IMR-90 (cell line): Measurements from ENCODE around the gene PAQR4. TPM values are rescaled to one million over a fixed set of nuclear protein-coding genes. Genes with fewer than 3 reads are reported as not detected.
A peak's percentile ranks its signal among the peaks of the same experiment; 100 is the strongest.

Experiments used
- ATAC-seq: fragments of 200-7000 bp; cut with Tn5 transposase; 2 replicates; pipeline ENCODE4 v1.9.1; 2020; ENCODE audit warnings: low read depth, mild to moderate bottlenecking, moderate library complexity
- BruUV-seq: library from RNA; stranded (reverse); fragments of 400-500 nt; replicated peaks from 2 replicates; lab custom pipeline; 2021; lab: Mats Ljungman, UMichigan
- CTCF ChIA-PET: fragments of 300-600 bp; formaldehyde crosslinking; extraction: SDS; loops from one replicate; lab custom pipeline; 2021; ENCODE audit warnings: antibody characterized with exemption; lab: Yijun Ruan, JAX
- POLR2A ChIA-PET: fragments of 300-600 bp; sonication (Branson Sonifier 250); formaldehyde crosslinking; loops from one replicate; lab custom pipeline; 2022; ENCODE audit warnings: antibody characterized with exemption; ENCODE audit not compliant: unreplicated experiment; lab: Charles Lee
- DNase-seq: peaks from one replicate; pipeline ENCODE4 v3.0.0; 2013
- H2AFZ ChIP-seq: replicated peaks from 2 replicates; pipeline ENCODE3; 2013; ENCODE audit warnings: low read length, mild to moderate bottlenecking; ENCODE audit not compliant: poor library complexity
- H2AK5ac ChIP-seq: 2 replicates; pipeline ENCODE4 v1.6.1; 2013; ENCODE audit warnings: low read depth, low read length, inconsistent platforms
- H2AK9ac ChIP-seq: replicated peaks from 2 replicates; pipeline ENCODE3; 2013; ENCODE audit warnings: mild to moderate bottlenecking, low read depth, low read length, moderate library complexity; ENCODE audit not compliant: poor library complexity
- H2BK120ac ChIP-seq: 2 replicates; pipeline ENCODE4 v1.6.1; 2013; ENCODE audit warnings: low read depth, low read length, inconsistent platforms
- H2BK15ac ChIP-seq: 3 replicates; pipeline ENCODE4 v1.6.1; 2013; ENCODE audit warnings: low read depth, low read length, inconsistent platforms
- H2BK20ac ChIP-seq: 2 replicates; pipeline ENCODE4 v1.6.1; 2013; ENCODE audit warnings: low read depth, mild to moderate bottlenecking, inconsistent platforms, low read length, moderate library complexity
- H2BK5ac ChIP-seq: 2 replicates; pipeline ENCODE4 v1.6.1; 2013; ENCODE audit warnings: mild to moderate bottlenecking, low read depth, low read length, inconsistent platforms; ENCODE audit not compliant: poor library complexity, severe bottlenecking
- H3K14ac ChIP-seq: replicated peaks from 2 replicates; pipeline ENCODE4 v1.6.1; 2013; ENCODE audit warnings: low read depth, low read length, inconsistent platforms
- H3K18ac ChIP-seq: 2 replicates; pipeline ENCODE4 v1.6.1; 2013; ENCODE audit warnings: low read depth, low read length, control low read depth
- H3K23ac ChIP-seq: 2 replicates; pipeline ENCODE4 v1.6.1; 2013; ENCODE audit warnings: low read depth, low read length, inconsistent platforms
- H3K27ac ChIP-seq: 2 replicates; pipeline ENCODE4 v1.5.1; 2013; ENCODE audit warnings: mild to moderate bottlenecking, control low read depth, low read length; ENCODE audit not compliant: insufficient read depth
- H3K27me3 ChIP-seq: 2 replicates; pipeline ENCODE4 v1.6.1; 2013; ENCODE audit warnings: low read length; ENCODE audit not compliant: control insufficient read depth, insufficient read depth
- H3K36me3 ChIP-seq: 2 replicates; pipeline ENCODE4 v1.6.1; 2013; ENCODE audit warnings: low read length, mixed read lengths; ENCODE audit not compliant: control insufficient read depth, insufficient read depth
- H3K4ac ChIP-seq: 2 replicates; pipeline ENCODE4 v1.6.1; 2013; ENCODE audit warnings: low read depth, low read length, inconsistent platforms
- H3K4me1 ChIP-seq: 2 replicates; pipeline ENCODE4 v1.6.1; 2013; ENCODE audit warnings: low read length, mixed read lengths; ENCODE audit not compliant: control insufficient read depth, insufficient read depth
- H3K4me2 ChIP-seq: 2 replicates; pipeline ENCODE4 v1.6.1; 2013; ENCODE audit warnings: low read depth, mild to moderate bottlenecking, control low read depth, low read length, moderate library complexity
- H3K4me3 ChIP-seq: 2 replicates; pipeline ENCODE4 v1.5.1; 2013; ENCODE audit warnings: low read depth, mild to moderate bottlenecking, control low read depth, low read length, moderate library complexity; ENCODE audit not compliant: insufficient read depth
- H3K56ac ChIP-seq: 2 replicates; pipeline ENCODE4 v1.6.1; 2013; ENCODE audit warnings: low read length, inconsistent platforms; ENCODE audit not compliant: insufficient read depth; ENCODE audit errors: extremely low read depth
- H3K79me1 ChIP-seq, 2 experiments: 2 replicates each; pipeline ENCODE4 v1.6.1; 2013; ENCODE audit warnings: low read length in 2 of 2, inconsistent platforms in 1 of 2, low read depth in 1 of 2
- H3K9ac ChIP-seq: 2 replicates; pipeline ENCODE4 v1.6.1; 2013; ENCODE audit warnings: low read depth, low read length, control low read depth
- H3K9me1 ChIP-seq: 2 replicates; pipeline ENCODE4 v1.6.1; 2013; ENCODE audit warnings: low read length, inconsistent platforms; ENCODE audit not compliant: insufficient read depth
- H3K9me3 ChIP-seq: 2 replicates; pipeline ENCODE4 v1.6.1; 2013; ENCODE audit warnings: low read length; ENCODE audit not compliant: control insufficient read depth, insufficient read depth
- H4K20me1 ChIP-seq: 2 replicates; pipeline ENCODE4 v1.6.1; 2013; ENCODE audit warnings: low read length, inconsistent platforms; ENCODE audit not compliant: insufficient read depth
- H4K5ac ChIP-seq: 2 replicates; pipeline ENCODE4 v1.6.1; 2013; ENCODE audit warnings: mild to moderate bottlenecking, low read depth, low read length, control low read depth
- H4K8ac ChIP-seq, 2 experiments: 2 replicates each; pipeline ENCODE4 v1.6.1; 2013; ENCODE audit warnings: low read depth in 2 of 2, low read length in 2 of 2, control low read depth in 1 of 2, inconsistent platforms in 1 of 2
- H4K91ac ChIP-seq: 2 replicates; pipeline ENCODE4 v1.6.1; 2013; ENCODE audit warnings: low read depth, low read length, inconsistent platforms; ENCODE audit not compliant: insufficient read depth
- BHLHE40 ChIP-seq: fragments of 150-350 bp; IDR thresholded peaks from 2 replicates; pipeline ENCODE4 v1.6.1; 2016; ENCODE audit warnings: mild to moderate bottlenecking, low read depth, low read length
- FOS ChIP-seq: fragments of 150-350 bp; IDR thresholded peaks from 2 replicates; pipeline ENCODE4 v1.6.1; 2016; ENCODE audit warnings: low read depth, low read length
- MAFK ChIP-seq: IDR thresholded peaks from 2 replicates; pipeline ENCODE4 v1.6.1; 2012; ENCODE audit warnings: low read depth, low read length, improper control_type of control experiment
- MAZ ChIP-seq: IDR thresholded peaks from 2 replicates; pipeline ENCODE4 v1.6.1; 2012; ENCODE audit warnings: low read depth, mild to moderate bottlenecking, low read length, improper control_type of control experiment, moderate library complexity, borderline replicate concordance
- RAD21 ChIP-seq: IDR thresholded peaks from 2 replicates; pipeline ENCODE4 v1.6.1; 2012; ENCODE audit warnings: low read length, improper control_type of control experiment
- RFX5 ChIP-seq: IDR thresholded peaks from 2 replicates; pipeline ENCODE4 v1.8.0; 2012; ENCODE audit warnings: low read depth, mild to moderate bottlenecking, low read length, moderate library complexity
- SMC3 ChIP-seq: fragments of 150-350 bp; IDR thresholded peaks from 2 replicates; pipeline ENCODE4 v1.6.1; 2016; ENCODE audit warnings: low read depth, mild to moderate bottlenecking, antibody characterized with exemption, low read length, moderate library complexity
- WGBS, 2 experiments: methylation state at CpG; one replicate each; pipeline versions ENCODE4 v1.1.5 to v1.1.7; 2013; ENCODE audit warnings: missing lambda C conversion rate in 2 of 2; ENCODE audit not compliant: insufficient read length in 1 of 2; ENCODE audit errors: extremely low coverage in 2 of 2; 5-methylcytosine and 5-hydroxymethylcytosine counted together
- dilution Hi-C: fragments of 300-500 bp; cut with HindIII; formaldehyde crosslinking; loops from one replicate; pipeline ENCODE4 v1.14.3; 2018; ENCODE audit warnings: low sequenced_read_pairs; ENCODE audit not compliant: unreplicated experiment
- in situ Hi-C: fragments of 300-500 bp; cut with MboI; formaldehyde crosslinking; loops from 3 replicates; pipeline ENCODE4 v1.14.3; 2019; ENCODE audit warnings: low sequenced_read_pairs, inconsistent platforms, mixed read lengths
- intact Hi-C: fragments of 100-400 bp; cut with micrococcal nuclease; formaldehyde crosslinking; loops from 2 replicates; pipeline ENCODE4 v1.10.0; 2022
- polyA plus RNA-seq, 3 experiments: library from polyadenylated mRNA; depleted of rRNA; stranded (reverse); fragments of >200 nt; gene quantifications; 2 replicates each; pipeline ENCODE4 v1.2.3, GENCODE V29; 2012; ENCODE audit warnings: low replicate concordance in 1 of 3
- total RNA-seq: library from RNA; depleted of rRNA; stranded (reverse); fragments of >200 nt; gene quantifications from 2 replicates; pipeline ENCODE4 v1.2.3, GENCODE V29; 2012
- TF ChIP-seq, protein P1 (sequence below): fragments of 150-350 bp; IDR thresholded peaks from 2 replicates; pipeline ENCODE4 v1.6.1; 2017; ENCODE audit warnings: mild to moderate bottlenecking, antibody characterized with exemption, low read length, low read depth

Gene PAQR4
- total and polyA plus RNA-seq, 2 of the 4 experiments (the other 2 are of a cell fraction), result 2.2 to 10.0 TPM

DNA sequence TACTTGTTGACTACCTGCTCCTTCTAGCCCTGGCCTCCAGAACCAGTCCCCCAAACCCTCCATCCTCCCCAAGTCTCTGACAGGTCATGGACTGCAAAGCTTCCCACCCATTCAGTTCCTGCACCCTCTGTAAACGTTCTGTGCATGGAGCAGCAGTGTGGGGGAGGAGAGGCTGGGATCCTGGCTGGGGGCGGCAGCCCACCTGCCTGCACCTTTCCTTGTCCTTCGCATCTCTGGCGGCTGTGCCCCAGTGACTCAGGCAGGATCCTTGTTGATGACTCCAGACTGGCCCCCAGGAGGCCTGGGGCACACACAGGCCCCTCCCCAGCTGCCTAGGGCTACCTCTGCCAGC, 12.7 kb downstream of the PAQR4 start:
- 80% methylated on average over 2 of the region's 4 CpGs; no CpG with 5 or more reads in 1 of the 2 experiments for WGBS, 2 experiments
- Histone ChIP-seq H3K23ac (peak overlapping the region; percentile 15; the same call in 1 of the 2 replicates), H3K14ac (no peak overlapping the region), H2BK5ac (no peak overlapping the region), H3K18ac (no peak overlapping the region), H4K5ac (no peak overlapping the region), H4K91ac (no peak overlapping the region), H2BK20ac (no peak overlapping the region), H3K27ac (no peak overlapping the region), H3K56ac (no peak overlapping the region), H3K4ac (no peak overlapping the region), H2AFZ (peak overlapping the region; percentile 41), H2AK9ac (peak overlapping the region; percentile 85), H3K9me3 (no peaks in the 10 kb centered on the region), H3K4me2 (no peak overlapping the region), H4K8ac (peak overlapping the region in 1 of 2 experiments; percentile 99; a peak in 1 of 4 replicates), H2AK5ac (peak overlapping the region; percentile 74; the same call in 1 of the 2 replicates), H3K79me1 (peaks cover 14 to 22% of the 10 kb centered on the region in 2 experiments), H3K27me3 (no peaks in the 10 kb centered on the region; the same call in 1 of the 2 replicates), H2BK120ac (no peak overlapping the region), H2BK15ac (no peak overlapping the region), H3K9me1 (0 out of 2 replicates have a peak, but pooled peaks cover 4% of the 10 kb centered on the region), H3K4me1 (peaks cover 6% of the 10 kb centered on the region), H4K20me1 (no peaks in the 10 kb centered on the region), H3K36me3 (no peaks in the 10 kb centered on the region), H3K4me3 (no peak overlapping the region), H3K9ac (no peak overlapping the region)
- DNase-seq (no peak), ATAC-seq (no peak)
- ChIA-PET POLR2A (interaction anchor here (0.6 kb wide), 1 partner anchor 87 kb away, joined by 5 read pairs; no protein-coding TSS in a partner anchor), CTCF (no interaction called here)
- no peak for TF ChIP-seq RFX5
- no peak for TF ChIP-seq BHLHE40
- TF ChIP-seq RAD21, result no peak
- TF ChIP-seq, protein P1, sequence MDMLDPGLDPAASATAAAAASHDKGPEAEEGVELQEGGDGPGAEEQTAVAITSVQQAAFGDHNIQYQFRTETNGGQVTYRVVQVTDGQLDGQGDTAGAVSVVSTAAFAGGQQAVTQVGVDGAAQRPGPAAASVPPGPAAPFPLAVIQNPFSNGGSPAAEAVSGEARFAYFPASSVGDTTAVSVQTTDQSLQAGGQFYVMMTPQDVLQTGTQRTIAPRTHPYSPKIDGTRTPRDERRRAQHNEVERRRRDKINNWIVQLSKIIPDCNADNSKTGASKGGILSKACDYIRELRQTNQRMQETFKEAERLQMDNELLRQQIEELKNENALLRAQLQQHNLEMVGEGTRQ, result no peak
- no peak for TF ChIP-seq MAZ
- no peak for TF ChIP-seq FOS
- no peak for TF ChIP-seq SMC3
- no peak for TF ChIP-seq MAFK
- intact Hi-C loops, result no loop called here
- dilution Hi-C loops, result no loop called here
- BruUV-seq, result no TSS peak
- in situ Hi-C loops, result no loop called here
